Measurements from ENCODE around the gene SAMD14. TPM values are rescaled to one million over a fixed set of nuclear protein-coding genes. Genes with fewer than 3 reads are reported as not detected.

The SAMD14 gene
- total RNA-seq, 1 donor from 2014 or later, result 4.5 TPM

GRCh38 chr17:50165466-50165865 is 35.5 kb upstream of the SAMD14 start:
- DNase-seq (ENCODE audit: low read depth, low spot score), result no peak

DNA sequence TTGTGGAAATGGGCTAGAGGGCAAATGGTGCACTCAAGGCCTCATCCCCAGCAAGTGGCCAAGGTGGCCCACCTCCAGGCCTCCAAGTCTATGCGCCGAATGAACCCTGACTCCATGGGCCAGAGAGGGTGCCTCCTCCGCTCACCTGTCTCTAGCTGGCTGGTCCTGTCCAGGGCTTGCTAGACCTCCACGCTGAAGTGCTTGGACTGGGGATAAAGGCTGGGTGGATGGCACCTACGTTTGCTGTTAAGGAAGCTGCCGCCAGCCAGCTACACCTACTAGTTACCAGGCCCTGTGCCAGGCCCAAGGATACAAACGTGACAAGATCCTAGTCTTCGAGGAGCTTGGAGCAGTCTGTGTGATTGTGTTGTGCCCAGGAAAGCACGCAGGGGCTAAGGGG is 35.1 kb upstream of the SAMD14 start:
- no peak for DNase-seq (ENCODE audit: low read depth, low spot score)

DNA sequence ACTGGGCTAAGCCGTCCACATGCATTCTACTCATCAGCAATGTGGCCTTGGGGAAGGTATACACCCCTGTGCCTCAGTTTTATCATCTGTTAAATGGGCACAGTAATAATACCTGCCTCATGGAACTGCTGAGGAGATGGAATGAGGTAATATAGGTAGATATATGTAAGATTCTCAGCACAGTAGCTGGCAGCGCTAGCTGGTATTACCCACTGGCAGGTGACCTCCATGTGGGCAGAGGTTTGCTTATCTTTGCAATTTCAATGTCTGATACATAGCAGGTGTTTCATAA is 34.7 kb upstream of the SAMD14 start:
- no peak for DNase-seq (ENCODE audit: low read depth, low spot score)

DNA sequence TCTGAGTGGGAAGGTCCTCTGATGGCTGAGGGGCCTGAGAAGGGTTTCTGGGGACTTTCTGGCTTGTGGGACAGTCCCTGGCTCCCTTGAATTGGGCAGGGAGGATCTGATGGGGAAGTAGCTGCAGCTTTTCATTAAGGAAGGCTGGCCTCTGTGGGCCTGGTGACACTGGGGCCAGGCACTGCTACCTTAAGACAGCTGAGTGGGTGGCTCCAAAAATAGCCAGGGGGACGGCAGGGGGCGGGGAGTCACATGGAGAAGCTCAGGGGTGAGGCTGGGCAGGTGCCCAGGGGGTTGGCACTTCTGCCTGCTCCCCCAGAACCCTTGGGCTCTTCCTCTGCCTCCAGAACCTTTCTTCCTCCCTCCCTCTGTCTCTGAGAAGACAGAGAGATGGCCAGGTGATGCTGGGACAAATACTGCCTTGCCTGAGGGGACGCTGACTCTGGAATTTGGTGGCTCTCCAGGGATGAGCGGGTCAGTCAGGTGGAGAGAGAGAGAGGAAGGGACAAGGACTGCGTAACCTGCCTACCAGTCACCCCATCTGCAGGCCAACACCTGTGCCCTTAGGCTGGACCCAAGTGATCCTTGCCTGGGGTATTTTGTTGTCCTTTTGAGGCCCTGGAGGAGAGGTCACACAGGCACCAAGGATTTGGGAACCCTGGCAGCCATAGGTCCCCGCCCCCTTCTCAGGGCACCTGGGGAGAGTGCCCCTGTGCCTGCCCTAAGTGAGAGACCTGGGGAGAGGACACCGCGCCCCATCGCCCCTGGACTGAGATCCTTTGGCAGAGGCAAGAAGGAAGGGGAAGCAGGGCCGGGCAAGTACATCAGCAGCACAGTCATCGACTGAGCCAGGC is 34.1 kb upstream of the SAMD14 start:
- DNase-seq (ENCODE audit: low read depth, low spot score), result no peak

- no peak for DNase-seq (ENCODE audit: low read depth, low spot score)
Measured at GRCh38 chr17:50162466-50163254, 32.7 kb upstream of the SAMD14 start.

DNA sequence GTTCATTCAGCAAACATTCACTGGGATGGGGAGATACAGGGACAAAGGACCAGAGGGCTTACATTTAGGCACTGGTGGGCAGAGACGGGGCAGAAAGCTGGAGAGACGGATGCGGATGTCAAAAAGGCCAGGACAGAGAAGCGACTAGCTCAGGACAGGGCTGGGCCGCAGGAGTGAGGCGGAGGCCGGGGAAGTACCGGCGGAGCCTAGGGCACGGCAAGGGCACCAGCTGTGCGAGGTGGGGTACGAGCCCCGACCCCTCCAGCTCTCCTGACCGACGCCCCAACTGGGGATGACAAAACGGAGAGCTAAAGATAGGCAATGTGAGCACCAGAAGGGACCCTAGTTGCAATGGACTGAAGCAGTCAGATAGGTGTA is 31.9 kb upstream of the SAMD14 start:
- DNase-seq (ENCODE audit: low read depth, low spot score), result no peak

DNA sequence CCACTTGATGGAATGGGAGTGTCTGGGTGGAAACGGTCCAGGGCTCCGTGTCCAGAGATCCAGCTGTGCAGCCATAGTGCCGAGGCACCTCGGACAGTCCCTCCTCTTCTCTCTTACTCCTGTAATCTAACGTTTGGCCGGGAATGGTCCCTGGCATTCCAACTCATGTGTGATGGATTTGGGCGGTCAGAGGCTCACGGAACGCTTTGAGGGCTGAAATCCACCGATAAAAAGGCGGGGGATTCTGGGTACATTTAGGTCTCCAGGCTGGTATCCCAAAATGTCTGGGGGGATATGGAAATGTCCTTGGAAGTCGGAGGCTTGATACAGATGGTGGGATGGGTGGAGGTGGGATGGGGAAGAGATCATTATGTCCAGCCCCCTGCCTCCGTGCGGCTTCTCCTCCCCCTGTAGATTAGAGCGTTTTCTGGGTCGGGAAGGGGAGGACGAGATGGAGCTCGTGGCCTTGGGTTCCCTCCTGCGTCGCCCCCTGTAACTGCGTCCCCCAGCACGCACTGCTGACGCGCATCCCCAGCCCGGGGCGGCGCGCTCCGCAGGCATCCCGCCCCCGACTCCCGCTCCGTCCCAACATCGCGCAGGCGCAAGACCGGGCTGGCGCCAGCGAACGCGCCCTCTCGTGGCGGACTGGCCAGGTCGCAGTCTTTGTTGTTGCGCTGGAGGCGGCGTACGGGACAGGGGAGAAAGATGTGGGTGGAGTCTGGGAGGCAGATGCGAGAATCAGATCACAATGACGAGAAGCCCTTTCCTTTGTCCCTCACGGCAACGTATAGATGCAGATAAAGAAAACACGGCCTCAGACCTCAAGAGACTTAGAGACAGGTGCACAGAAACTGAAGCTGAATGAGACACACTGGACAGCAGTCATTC is 31.3 kb upstream of the SAMD14 start:
- DNase-seq (ENCODE audit: low read depth, low spot score), result peak; percentile 63

DNA sequence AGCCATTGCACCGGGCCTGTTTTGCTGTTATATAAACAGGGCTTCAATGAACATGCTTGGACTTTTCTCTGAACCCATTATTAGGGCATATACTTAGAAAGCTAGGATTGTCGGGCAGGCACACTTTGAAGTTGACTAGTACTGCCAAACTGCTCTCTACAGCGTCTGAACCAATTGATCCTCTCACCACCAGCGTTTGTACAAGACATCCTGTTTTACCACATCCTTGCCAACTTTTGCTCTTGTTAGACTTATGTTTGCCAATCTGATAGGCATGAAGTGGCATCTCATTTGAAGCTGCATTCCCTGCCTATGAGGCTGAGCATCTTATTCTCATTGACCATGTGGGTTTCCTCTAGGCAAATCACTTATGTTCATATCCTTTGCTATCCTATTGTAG is 27.9 kb upstream of the SAMD14 start:
- DNase-seq (ENCODE audit: low read depth, low spot score), result no peak

GRCh38 chr17:50155115-50155819 is 25.3 kb upstream of the SAMD14 start:
- no peak for DNase-seq (ENCODE audit: low read depth, low spot score)

GRCh38 chr17:50154604-50155003 is 24.6 kb upstream of the SAMD14 start:
- DNase-seq (ENCODE audit: low read depth, low spot score), result no peak

GRCh38 chr17:50153650-50154575 is 24.0 kb upstream of the SAMD14 start:
- no peak for DNase-seq (ENCODE audit: low read depth, low spot score)

GRCh38 chr17:50152736-50153135 is 22.8 kb upstream of the SAMD14 start:
- no peak for DNase-seq (ENCODE audit: low read depth, low spot score)

GRCh38 chr17:50151937-50152547 is 22.1 kb upstream of the SAMD14 start:
- DNase-seq (ENCODE audit: low read depth, low spot score), result peak; percentile 72

- peak; percentile 63 for DNase-seq (ENCODE audit: low read depth, low spot score)
Measured at GRCh38 chr17:50151041-50151936, 21.3 kb upstream of the SAMD14 start.

GRCh38 chr17:50150354-50151040 is 20.5 kb upstream of the SAMD14 start, which contains the start of gene PPP1R9B:
Gene PPP1R9B (minus strand): TSS chr17:50150677. CDS start chr17:50150513, 164 bp downstream.
- DNase-seq (ENCODE audit: low read depth, low spot score), result no peak

DNA sequence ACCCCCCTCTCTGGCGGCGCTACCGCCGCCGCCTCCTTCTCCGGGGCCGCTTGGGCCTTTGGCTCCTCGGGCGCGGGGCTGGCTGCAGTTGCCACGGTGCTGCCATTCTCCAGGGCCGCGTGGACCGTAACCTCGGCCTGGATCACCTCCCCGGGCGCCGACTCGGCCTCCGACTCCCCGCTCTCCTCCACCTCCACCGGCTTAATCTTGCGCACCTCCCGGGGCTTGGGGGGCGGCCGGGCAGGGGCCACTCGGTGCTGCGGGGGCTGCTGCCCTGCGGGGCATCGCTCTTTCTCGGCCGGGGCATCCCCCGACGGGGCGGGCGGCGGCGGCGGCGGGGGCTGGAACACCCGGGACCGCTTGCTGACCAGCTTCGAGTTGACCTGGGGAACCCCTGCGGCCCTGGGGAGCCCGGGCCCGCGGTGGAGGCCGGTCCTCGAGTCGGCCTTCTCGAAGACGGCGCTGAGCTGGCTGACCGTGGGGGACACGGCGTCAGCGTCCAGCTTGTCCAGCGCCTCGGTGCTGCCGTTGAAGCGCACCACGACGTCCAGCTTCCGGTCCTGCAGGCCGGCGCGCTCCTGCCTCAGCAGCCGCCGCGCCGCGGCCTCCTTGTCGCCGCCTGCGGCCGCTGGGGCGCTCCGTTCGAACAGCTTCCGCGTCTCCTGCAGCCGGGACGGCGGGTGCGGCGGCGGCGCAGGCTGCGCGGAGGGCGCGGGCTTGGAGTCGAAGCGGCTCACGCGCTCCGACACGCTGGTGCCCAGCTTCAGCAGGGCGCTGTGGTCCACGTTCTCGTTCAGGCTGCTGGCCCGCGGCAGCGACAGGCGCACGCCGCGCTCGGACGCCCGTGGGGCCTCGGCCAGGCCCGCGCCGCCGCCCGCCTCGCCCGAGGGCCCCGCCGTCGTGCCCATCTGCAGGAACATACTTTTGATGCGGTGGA is 19.7 kb upstream of the SAMD14 start:
- DNase-seq (ENCODE audit: low read depth, low spot score), result no peak

DNA sequence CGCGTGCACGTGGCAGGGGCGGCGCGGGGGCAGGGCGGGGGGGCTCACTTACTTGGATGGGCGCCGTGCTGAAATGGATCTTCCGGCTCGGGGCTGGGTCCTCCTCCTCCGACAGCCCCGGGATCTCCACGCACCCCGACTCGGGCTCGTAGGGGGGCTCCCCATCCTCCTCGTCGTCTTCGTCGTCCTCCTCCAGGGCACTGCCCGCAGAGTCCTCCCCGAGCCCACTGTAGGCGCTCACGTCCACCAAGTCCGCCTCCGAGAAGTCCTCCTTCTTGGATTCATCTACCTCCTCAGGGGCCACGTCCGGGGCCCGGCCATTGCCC is 19.1 kb upstream of the SAMD14 start:
- DNase-seq (ENCODE audit: low read depth, low spot score), result no peak

Measured in pulmonary artery endothelial cell (primary cell).